Adipocyte (in vitro differentiated cells): Measurements from ENCODE around the gene GALC.

ENCODE experiments used
- DNase-seq: peaks from one replicate; pipeline ENCODE4 v3.0.0-alpha.2; 2015; ENCODE audit warnings: low read depth
- H3K27me3 ChIP-seq: replicated peaks from 2 replicates; pipeline ENCODE4 v1.7.0; 2013; ENCODE audit warnings: mild to moderate bottlenecking, low read length, moderate library complexity; ENCODE audit not compliant: control insufficient read depth, insufficient read depth
- H3K36me3 ChIP-seq: 2 replicates; pipeline ENCODE4 v1.7.0; 2013; ENCODE audit warnings: low read length, mild to moderate bottlenecking, moderate library complexity; ENCODE audit not compliant: control insufficient read depth, insufficient read depth, severe bottlenecking
- H3K4me1 ChIP-seq: 2 replicates; pipeline ENCODE4 v1.7.0; 2013; ENCODE audit warnings: mild to moderate bottlenecking, low read length, moderate library complexity; ENCODE audit not compliant: control insufficient read depth, insufficient read depth
- H3K4me3 ChIP-seq: 2 replicates; pipeline ENCODE4 v1.7.0; 2013; ENCODE audit warnings: mild to moderate bottlenecking, low read length, moderate library complexity
- H3K9ac ChIP-seq: 2 replicates; pipeline ENCODE4 v1.7.0; 2013; ENCODE audit warnings: mild to moderate bottlenecking, low read length, moderate library complexity
- H3K9me3 ChIP-seq: 2 replicates; pipeline ENCODE4 v1.7.0; 2013; ENCODE audit warnings: mild to moderate bottlenecking, low read length, moderate library complexity; ENCODE audit not compliant: control insufficient read depth

The GALC gene

DNA sequence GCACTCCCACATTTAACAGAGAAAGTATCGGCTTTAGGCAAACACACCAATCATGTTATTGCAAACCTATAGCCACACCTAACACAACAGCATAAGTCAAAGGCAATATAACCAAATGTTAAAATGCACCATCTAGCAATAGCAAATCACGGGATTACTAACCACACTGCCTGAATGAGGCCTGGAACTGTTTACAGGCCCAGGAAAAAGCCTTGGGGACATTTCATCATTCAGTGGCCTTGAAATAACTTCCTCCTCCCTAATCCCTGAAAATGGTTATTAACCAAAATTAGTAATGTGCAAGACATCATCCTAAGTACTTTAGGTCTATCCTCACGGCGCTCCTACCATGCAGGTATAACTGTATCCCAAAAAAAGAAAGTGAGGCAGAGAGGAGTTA is 2.3 kb downstream of the GALC start:
- peaks cover 17% of the 10 kb centered on the region for H3K4me1 ChIP-seq
- peak; percentile 16 for DNase-seq
- H3K36me3 ChIP-seq, result peaks cover 9% of the 10 kb centered on the region
- no peak overlapping the region for H3K4me3 ChIP-seq
- no peak overlapping the region for H3K9ac ChIP-seq
- no peaks in the 10 kb centered on the region for H3K9me3 ChIP-seq
- no peaks in the 10 kb centered on the region for H3K27me3 ChIP-seq

DNA sequence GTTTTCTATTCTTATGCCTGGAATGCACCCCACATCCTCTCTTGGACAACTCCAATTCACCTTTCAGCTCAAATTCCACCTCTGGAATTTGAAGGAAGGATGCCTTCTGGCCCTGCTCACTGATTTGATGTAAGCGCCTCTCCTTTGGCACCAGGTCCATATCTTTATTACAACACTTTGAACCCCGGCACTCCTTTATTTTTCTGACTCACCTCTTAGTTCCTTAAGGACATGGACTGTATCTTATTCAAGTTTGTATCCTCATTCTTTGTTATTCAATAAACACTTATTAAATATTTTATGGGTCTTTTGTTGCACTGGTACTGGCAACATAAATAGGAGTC is 3.1 kb downstream of the GALC start:
- Histone ChIP-seq H3K27me3 (no peaks in the 10 kb centered on the region), H3K9me3 (no peaks in the 10 kb centered on the region), H3K36me3 (peaks cover 9% of the 10 kb centered on the region), H3K4me1 (peaks cover 17% of the 10 kb centered on the region), H3K4me3 (no peak overlapping the region), H3K9ac (no peak overlapping the region)
- DNase-seq, result no peak

DNA sequence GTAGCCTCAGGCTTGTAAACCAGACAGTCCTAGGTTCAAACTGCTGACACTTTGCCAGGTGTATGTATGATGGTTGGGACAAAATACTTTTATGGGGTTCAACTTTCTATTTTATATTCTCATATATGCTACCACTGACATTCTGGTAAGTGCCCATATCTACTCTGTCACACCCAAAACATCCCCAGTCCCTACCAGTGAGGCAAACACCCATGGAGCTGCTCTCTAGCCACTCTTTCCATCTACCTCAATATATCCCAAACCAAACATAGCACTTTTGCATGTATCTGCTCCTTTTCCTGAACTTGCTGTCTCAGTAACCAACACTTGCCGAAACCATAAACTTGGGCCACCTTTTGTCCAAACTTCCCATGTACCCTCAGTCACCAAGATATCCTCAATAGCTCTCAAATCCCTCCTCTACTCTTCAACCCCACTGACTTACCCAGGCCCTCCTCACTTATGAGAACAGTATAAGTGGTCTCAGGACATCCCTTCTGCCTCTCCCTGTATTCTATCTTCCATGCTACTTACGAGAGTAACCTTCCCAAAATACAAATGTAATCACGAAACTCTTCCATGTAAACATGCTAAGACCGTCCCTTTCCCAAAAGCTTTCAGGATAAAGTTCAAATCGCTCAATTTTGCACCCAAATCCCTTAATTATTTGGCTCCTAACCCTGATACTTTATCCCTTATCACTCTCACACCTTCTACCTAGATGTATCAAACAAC is 3.6 kb downstream of the GALC start:
- peaks cover 17% of the 10 kb centered on the region for H3K4me1 ChIP-seq
- H3K9me3 ChIP-seq, result no peaks in the 10 kb centered on the region
- H3K27me3 ChIP-seq, result no peaks in the 10 kb centered on the region
- DNase-seq, result no peak
- H3K9ac ChIP-seq, result no peak overlapping the region
- no peak overlapping the region for H3K4me3 ChIP-seq
- H3K36me3 ChIP-seq, result peaks cover 9% of the 10 kb centered on the region

DNA sequence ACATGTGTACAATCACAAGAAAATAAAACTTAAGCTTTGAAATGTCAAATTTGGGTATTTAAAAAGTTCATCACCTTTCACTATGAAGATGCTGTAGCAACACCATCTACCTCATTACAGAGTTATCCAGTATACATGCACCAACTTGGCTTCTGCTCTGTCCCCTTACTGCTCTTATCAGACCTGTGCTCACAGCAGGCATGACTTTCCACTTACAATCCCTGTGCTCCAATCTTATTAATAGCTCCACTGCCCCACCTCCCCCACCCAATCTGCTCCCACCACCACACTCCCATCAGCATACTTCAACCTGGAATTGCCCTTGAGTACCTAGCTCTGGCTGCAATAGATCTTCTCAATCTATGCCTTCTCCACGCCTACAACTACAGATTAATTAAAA is 13.3 kb downstream of the GALC start:
- Histone ChIP-seq H3K9ac (no peak overlapping the region), H3K4me3 (no peak overlapping the region), H3K36me3 (peaks cover 24% of the 10 kb centered on the region), H3K27me3 (no peaks in the 10 kb centered on the region), H3K4me1 (no peaks in the 10 kb centered on the region), H3K9me3 (no peaks in the 10 kb centered on the region)
- no peak for DNase-seq

GRCh38 chr14:87975636-87976035 is 17.3 kb downstream of the GALC start:
- H3K9me3 ChIP-seq, result no peaks in the 10 kb centered on the region
- H3K9ac ChIP-seq, result no peak overlapping the region
- no peaks in the 10 kb centered on the region for H3K4me1 ChIP-seq
- no peaks in the 10 kb centered on the region for H3K27me3 ChIP-seq
- no peak overlapping the region for H3K4me3 ChIP-seq
- DNase-seq, result peak; percentile 24
- H3K36me3 ChIP-seq, result peaks cover 18% of the 10 kb centered on the region

DNA sequence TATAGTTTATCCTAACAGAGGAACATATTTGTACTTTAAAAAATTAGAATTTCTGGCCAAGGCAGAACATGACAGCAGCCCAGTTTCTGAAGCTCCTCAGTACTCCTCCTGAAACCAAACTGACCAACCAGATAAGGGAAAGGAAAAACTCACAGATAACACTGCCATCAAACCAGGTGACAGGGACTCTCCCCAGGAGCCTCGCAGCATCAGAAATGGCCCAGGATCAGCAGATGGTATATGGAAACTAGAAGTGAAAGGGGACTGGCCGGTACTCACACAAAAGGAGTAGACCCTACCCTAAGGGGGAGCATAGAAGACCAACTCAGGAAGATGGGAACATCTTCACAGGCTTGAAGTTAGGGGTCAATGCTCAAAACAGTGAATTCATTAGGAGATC is 22.0 kb downstream of the GALC start:
- Histone ChIP-seq H3K4me1 (no peaks in the 10 kb centered on the region), H3K36me3 (peaks cover 30% of the 10 kb centered on the region), H3K9ac (no peak overlapping the region), H3K4me3 (no peak overlapping the region), H3K9me3 (no peaks in the 10 kb centered on the region), H3K27me3 (no peaks in the 10 kb centered on the region)
- no peak for DNase-seq

DNA sequence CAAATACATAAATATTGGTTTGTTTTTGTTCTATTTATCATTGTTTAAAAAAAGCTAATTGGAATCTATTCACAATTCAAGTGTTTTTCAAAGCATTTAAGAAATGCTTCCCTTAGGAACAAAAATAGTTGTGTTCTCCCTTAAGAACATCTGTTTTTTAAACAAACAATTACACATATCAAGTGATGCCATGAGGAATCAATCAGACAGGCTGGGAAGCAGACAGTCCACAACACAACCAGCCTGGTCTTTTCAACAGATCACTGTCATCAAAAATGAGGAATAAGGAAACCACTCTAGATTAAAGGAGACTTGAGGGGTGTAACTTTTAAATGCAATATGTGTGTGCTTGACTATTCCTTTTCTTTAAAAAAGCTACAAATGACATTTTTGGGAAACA is 25.5 kb downstream of the GALC start:
- Histone ChIP-seq H3K4me1 (no peaks in the 10 kb centered on the region), H3K9ac (no peak overlapping the region), H3K9me3 (no peaks in the 10 kb centered on the region), H3K4me3 (no peak overlapping the region), H3K27me3 (no peaks in the 10 kb centered on the region), H3K36me3 (peaks cover 31% of the 10 kb centered on the region)
- peak; percentile 66 for DNase-seq

DNA sequence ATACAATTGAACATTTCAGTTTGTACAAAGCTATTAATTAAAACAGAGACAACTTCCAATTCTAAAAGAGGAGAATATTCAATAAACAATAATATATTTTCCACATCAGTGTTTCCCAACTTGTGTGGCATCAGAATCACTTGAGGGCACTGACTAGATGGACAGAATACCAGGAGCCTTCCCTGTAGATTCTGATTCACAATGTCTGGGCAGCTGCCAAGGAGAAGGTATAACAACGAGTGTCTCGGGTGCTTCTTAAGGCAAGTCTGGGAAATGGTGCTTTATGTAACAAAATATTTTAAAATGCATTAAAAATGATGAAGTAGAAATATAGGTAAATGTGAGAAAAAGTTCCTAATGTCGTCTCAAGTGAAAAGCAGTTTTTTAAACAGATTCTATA is 26.2 kb downstream of the GALC start:
- no peaks in the 10 kb centered on the region for H3K9me3 ChIP-seq
- no peaks in the 10 kb centered on the region for H3K27me3 ChIP-seq
- no peak overlapping the region for H3K9ac ChIP-seq
- DNase-seq, result peak; percentile 49
- no peaks in the 10 kb centered on the region for H3K4me1 ChIP-seq
- peaks cover 38% of the 10 kb centered on the region for H3K36me3 ChIP-seq
- H3K4me3 ChIP-seq, result no peak overlapping the region

GRCh38 chr14:87961246-87961645 is 31.7 kb downstream of the GALC start:
- H3K36me3 ChIP-seq, result peaks cover 42% of the 10 kb centered on the region
- H3K9me3 ChIP-seq, result no peaks in the 10 kb centered on the region
- no peak overlapping the region for H3K4me3 ChIP-seq
- no peaks in the 10 kb centered on the region for H3K27me3 ChIP-seq
- no peaks in the 10 kb centered on the region for H3K4me1 ChIP-seq
- no peak overlapping the region for H3K9ac ChIP-seq
- no peak for DNase-seq

GRCh38 chr14:87960013-87960787 is 32.8 kb downstream of the GALC start:
- Histone ChIP-seq H3K4me1 (no peaks in the 10 kb centered on the region), H3K27me3 (no peaks in the 10 kb centered on the region), H3K9me3 (no peaks in the 10 kb centered on the region), H3K9ac (no peak overlapping the region), H3K36me3 (peaks cover 44% of the 10 kb centered on the region), H3K4me3 (no peak overlapping the region)
- DNase-seq, result no peak

DNA sequence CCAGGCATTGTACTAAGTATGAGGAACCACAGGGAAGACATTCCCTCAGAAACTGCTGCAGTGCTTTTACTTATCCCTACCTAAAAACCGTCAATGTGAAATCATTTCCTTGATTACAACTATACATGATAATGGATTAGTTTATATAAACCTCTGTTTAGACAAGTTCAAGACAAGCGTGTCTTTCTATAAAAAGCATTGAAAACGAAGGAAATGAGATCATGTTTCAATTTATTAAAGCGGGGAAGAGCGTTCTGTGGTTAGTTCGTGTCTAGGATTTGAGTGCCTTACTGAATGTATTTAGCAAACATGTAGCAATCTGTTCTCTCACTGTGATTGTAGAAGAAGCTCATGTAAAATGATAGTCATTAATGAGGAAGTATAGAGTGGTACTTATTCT is 37.5 kb downstream of the GALC start:
- Histone ChIP-seq H3K36me3 (peaks cover 24% of the 10 kb centered on the region), H3K4me3 (no peak overlapping the region), H3K4me1 (no peaks in the 10 kb centered on the region), H3K9ac (no peak overlapping the region), H3K27me3 (no peaks in the 10 kb centered on the region), H3K9me3 (no peaks in the 10 kb centered on the region)
- DNase-seq, result peak; percentile 48
